GM19240 (cell line): ENCODE data around the gene SLC34A3.

ENCODE experiments used
- DNase-seq: peaks from one replicate; pipeline ENCODE4 v3.0.0; 2011; ENCODE audit warnings: low spot score; ENCODE audit not compliant: insufficient read length

The SLC34A3 gene

DNA sequence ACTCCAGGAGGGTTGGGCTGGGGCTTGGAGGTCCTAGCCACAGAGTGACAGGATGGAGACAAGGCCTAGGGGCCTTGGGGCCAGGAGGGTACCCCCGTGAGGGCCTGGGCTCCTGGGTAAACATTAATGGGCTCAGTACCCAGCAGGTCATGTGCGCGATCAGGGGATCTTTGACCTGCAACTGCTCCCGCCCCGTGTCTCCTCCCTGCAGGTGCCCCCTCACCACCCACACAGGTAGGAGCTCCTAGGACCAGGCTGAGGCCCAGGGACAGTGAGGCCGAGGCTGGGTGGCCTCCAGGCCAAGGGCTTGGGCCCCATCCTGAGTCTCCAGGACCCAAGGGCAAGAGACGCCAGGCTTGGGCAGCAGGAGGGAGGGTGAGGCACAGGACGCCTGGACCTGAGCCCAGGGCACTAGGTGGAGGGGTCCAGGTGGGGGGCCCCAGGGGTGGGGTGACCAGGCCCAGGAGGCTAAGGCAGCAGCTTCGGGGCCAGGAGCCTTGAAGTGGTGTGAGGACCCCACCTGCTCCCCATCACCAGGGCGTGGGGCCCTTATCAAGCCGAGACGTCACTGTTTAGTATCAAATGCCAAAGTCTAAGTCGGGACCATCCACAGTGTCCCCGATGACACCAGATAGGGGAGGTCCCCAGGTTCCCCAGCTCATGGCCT, at the start of gene SLC34A3:
Gene SLC34A3 (plus strand): TSS at position 197 of the 667 bp plus-strand sequence. CDS start 802 bp downstream, outside the sequence.
- no peak for DNase-seq

DNA sequence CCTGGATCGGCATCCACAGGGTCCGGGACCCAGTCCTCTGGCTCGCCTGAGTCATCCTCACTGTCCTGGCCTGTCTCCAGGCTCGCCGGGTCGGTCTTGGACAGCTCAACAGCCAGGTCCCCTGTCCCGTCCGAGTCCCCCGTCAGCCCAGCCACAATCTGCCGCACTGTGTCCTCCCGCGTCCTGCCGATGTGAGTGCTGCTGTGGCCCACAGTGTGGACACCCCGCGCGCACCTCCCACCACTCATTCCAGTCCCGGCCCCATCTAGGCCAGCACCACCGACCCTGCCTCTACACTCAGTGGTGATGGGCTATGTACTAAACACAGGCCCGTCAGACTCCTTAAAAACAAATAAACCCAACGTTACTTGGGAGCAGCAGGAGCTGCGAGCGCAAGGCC, 49.0 kb upstream of the SLC34A3 start:
- DNase-seq = no peak

DNA sequence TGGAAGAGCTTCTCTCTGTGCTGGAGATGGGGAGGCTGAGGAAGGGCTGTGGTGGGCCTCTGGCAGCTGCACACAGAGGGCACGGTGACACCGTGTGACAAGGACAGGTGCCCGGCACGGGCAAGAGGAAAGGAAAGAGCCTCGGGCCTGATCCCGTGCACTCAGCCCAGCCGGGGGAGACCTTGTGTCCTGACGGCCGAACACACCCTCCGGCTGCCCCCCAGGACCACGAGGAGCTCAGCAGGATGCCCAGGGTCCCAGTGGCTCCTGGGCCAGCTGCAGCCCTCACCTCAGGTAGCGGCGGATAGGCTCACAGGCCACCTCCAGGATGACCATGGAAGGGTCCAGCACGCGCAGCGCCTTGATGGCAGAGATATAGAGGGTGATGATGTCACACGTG, 47.9 kb upstream of the SLC34A3 start:
- DNase-seq = no peak

DNA sequence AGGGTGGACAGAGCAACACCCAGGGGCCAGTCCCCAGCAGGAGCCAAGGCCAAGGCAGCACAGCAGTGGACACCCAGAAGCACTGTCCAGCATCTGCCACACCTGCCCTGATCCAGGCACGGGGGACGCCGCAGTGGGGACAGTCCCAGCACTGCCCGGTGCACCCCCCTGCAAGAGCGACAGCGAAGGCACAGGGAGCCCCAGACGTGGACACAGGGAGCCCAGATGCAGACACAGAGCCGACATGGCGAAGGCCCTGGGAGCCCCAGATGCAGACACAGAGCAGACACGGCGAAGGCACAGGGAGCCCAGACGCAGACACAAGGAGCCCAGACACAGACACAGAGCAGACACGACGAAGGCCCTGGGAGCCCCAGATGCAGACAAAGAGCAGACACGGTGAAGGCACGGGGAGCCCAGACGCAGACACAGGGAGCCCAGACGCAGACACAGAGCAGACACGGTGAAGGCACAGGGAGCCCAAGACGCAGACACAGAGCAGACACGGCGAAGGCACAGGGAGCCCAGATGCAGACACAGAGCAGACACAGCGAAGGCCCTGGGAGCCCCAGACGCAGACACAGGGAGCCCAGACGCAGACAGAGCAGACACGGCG, 46.6 kb upstream of the SLC34A3 start:
- no peak for DNase-seq

DNA sequence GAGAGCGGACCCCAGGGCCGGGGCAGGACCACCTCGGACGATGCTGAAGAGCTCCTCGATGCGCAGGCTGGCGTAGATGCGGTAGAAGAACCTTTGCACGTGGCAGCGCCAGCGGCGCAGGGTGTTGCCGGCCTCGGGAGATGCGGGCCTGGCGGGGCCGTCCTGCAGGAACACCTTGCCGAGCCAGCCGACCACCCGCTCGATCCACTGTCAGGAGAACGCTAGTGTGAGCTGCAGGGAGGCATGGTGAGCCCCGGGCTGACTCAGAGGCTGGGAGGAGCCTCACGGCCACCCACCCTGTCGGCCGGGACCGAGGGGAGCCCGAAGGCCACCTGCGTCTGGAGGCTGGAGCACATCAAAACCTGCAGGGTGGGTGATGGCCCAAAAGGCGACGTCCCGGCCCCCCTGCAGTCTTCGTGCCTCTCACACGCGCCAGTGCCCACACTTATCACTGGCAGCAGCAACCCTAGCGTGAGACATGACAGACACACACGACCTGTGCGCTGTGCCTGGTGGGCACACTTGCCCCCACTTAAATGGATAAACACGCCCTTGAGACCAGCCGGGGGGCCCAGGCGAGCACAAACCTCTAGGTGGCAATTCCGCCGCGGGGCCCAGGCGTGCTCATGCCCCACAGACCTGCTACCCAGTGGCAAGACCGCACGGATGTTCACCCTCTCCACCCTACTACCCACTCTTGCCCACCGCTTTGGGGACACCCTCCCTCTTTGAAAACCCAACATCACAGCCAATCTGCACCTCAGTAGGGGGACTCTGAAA, 45.6 kb upstream of the SLC34A3 start:
- DNase-seq = no peak

DNA sequence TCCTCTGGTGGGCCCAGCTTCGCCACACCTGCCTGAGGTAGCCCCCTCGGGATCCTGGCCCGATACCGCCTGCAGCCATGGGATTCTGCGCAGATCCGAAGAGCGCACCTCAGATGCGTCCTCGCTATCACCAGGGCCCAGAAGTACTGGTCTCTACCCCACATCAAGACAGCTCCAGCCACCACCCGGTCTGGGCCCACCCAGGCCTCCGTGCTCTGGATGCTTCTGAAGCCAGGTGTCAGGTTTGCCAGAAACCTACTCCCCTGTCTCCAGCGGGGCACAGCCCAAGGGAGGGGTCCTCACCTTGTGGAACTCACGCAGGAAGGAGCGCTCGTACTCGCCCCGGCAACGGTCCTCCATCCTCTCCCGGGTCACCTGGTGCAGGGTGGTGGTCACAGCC, 44.8 kb upstream of the SLC34A3 start:
- no peak for DNase-seq

DNA sequence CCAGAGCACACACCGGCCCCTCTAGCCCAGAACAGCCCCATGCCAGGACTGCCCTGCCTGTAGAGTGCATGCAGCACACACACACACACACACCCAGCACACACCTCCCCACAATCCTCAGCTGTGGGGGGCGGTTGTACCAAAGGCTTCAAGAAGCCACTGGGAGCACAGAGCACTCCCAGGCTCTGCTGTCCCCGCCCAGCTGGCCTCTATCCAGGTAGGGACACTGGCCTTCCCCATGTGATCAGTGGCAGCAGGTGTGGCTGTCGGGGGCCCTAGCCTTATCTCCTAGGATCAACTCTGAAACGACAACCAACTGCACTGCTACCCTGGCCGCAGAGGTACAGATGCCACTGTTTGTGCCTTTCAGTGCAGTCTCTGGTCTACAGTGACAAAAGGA, 44.3 kb upstream of the SLC34A3 start:
- no peak for DNase-seq

DNA sequence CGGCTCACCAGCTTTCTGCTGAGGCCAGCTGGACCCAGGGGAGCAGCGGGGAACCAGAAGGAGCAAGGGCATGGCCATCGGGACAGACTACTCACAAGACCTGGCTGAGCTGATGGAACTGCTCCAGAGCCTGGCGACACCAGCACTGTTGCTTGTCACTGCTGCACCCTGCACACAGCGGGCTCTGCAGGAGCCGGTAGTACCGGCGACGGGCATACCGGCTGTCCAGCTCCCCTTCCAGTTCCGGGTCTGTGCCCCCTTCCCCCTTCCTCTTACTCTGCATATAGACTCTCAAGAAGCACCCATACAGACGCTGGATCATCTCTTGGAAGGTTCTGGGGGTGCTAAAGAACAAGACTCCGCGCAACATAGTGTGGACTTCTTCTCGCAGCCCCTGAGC, 43.3 kb upstream of the SLC34A3 start:
- no peak for DNase-seq

DNA sequence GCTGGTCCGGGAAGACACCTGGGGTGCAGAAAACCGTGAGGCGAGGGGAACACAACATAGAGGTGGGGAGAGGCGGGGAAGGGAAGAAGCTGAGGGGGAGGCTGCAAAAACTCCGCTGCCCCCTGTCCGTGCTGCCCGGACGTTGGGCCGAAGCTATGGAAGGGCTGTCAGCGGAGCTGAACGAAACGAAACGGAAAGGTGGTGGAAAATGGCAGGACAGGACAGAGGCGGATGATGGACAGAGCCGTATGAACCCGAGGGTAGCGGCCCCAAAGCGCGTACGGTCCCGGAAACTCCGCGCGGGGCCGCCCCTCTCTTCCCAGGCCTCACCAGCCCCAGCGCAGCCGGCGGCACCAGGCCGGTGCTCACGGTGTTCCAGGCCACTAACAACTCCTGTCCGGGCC, 42.6 kb upstream of the SLC34A3 start:
- DNase-seq = no peak

DNA sequence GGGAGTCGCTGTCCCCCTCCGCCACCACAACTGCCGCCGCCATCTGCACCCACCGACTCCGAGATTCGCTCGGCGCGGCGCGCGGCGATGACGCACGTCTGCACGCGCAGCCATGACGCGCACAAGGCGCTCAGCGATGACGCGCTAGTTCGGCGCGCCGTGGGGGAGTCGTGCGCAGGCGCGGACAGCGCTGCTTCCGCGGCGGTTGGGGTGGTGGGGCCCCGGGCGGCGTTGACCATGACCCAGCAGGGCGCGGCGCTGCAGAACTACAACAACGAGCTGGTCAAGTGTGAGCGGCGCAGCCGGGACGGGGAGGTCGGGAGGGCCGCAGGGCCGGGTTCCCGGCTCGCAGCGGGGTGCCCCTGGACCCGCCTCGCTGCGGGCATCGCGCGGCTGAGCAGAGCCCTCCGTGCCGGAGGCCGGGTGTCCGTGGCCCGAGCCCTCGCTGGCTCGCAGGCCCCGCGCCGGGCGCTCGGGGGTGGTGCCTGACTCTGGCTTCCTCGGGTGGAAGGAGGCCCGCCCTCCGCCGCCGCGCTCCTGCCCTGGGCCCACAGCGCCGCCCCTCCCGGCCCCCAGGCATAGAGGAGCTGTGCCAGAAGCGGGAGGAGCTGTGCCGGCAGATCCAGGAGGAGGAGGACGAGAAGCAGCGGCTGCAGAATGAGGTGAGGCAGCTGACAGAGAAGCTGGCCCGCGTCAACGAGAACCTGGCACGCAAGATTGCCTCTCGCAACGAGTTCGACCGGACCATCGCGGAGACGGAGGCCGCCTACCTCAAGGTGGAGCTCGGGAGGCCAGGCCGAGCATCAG, 42.0 kb upstream of the SLC34A3 start, which contains the start of the genes ANAPC2 and SSNA1:
Gene ANAPC2 (minus strand): TSS at position 71 of the 807 bp plus-strand sequence. CDS start 28 bp downstream, at position 43.
Gene SSNA1 (plus strand): TSS at position 187 of the 807 bp plus-strand sequence. CDS start 51 bp downstream, at position 238.
- peak; percentile 91 for DNase-seq

DNA sequence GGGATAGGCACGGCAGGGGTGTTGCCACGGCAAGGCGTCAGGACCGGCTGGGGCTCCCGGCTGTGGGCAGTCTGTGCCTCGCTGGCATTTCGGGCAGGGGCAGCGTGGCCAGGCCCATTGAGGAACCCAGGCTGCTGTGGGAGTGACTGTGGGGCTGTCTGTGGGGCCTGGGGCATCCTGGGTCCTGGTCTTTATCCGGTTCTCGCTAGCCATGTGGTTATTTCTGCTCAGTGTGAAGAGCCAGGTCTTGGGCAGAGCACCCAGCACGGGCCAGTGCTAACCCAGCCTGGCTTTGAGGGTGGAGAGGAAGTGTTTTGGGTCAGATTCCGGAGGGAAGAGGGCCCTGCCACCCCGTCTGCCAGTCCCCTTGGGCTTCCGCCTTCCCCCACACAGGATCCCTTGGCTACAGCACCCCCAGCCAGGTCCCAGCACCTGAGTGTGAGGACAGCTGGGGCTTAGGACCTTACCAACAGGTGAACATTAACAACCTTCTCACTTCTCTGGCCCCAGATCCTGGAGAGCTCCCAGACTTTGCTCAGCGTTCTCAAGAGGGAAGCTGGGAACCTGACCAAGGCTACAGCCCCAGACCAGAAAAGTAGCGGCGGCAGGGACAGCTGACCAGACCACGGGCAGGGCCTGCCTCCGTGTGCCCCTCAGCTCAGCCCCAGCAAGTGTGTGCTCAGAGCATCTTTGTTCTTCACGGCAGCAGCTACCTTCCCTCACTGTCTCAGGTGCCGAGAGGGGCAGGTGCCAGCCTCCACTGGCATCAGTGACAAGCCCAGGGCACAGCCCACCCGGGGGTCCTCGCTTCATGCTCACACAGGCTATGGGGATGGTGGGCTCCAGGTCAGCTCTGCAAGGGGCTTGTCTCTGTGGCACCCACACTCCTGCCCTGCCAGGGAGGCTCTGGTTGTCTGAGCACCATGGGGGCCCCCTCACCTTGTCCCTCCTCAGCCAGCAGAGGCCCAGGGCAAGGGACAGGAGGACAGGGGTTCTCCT, 41.1 kb upstream of the SLC34A3 start:
- DNase-seq = no peak

DNA sequence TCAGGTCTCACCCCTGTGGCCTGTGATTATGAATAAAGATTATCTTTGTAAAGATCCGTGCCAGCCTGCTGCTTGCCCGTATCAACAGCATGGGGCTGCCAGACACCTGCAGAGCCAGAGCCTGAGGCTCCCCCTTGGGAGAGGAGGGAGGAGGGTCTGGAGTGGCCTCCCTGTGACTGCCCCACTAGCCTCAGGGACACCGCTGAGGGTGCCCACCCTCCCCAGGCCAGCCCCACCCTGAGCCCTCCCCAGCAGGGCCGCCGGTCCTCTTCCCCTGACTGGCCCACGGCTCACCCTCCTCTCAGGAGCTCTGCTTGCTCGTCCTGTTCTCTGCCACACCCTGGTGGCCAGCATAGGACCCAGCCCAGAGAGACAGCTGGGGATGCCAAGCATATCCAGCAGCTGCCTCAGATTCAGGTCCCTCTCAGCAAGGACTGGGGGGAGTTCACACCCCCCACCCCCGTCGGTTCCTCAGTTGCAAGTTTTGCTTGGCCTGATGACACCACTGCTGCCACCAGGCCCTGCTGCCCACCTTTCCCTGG, 40.3 kb upstream of the SLC34A3 start:
- no peak for DNase-seq

DNA sequence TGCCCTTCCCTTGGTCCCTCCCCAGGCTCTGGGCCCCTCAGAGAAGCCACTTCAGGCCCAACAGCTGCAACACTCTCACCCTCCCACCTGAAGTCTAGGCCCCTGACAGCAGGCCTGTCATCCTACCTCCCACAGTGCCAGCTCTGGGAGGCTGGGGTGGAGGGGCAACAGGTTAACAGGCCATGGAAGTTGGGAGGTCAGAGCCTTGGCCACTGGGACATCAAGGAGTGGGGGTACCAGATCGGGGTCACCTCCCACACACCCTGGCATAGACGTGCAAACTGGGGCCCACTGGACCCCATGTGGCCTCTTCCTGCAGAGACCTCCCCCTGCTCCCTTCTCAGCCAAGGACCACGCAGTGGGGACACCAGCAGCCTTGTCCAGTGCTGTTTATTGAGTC, 39.5 kb upstream of the SLC34A3 start:
- DNase-seq = no peak

DNA sequence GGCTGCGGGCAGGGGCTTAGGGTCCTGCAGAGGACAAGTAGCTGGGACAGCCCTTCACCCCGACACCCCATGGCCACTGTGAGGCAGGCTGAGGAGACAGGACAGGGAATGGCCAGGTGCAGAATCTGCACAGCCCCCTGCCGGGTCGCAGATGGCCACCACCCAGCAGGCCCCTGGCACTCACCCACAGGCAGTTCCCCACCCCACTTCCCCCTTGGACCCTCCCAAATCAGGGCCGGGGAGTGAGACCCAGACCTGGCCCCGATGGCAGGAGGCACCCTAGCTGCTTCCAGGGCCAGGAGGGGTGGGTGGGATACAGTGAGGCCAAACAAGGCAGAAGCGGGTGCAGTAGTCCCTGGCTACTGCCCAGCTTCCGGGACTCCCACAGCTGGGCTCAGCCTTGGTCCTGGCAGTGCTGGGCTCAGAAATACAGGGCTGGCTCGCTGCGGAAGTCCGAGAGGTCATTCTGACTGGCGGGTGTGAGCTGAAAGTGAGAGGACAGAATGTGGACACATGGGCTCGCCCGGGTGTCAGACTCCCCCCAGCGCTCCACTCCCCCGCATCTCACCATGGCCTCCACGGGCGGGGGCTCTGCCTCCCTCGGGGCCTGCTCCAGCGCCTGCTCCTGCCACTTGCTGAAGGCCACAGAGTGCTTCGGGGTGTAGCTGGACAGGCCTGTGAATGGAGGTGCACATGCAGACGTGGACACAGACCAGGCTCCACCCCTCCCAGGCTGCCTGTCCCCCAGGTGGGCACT, 38.8 kb upstream of the SLC34A3 start:
- no peak for DNase-seq

DNA sequence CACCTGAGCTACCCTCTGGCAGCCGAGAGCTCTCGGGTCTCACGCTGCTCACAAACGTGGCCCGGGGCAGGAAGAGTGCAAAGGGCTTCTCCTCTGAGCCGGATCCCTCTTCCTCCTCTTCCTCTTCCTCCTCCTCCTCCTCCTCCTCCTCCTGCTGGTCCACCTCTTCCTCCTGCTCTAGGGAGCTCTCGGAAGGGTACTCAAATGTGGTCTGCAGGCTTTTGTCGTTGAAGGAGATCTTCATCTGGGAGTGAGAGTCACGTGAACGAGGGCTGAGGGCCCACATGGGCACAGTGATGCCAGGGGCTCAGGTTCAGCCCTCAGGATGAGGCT, 38.3 kb upstream of the SLC34A3 start:
- DNase-seq = no peak

DNA sequence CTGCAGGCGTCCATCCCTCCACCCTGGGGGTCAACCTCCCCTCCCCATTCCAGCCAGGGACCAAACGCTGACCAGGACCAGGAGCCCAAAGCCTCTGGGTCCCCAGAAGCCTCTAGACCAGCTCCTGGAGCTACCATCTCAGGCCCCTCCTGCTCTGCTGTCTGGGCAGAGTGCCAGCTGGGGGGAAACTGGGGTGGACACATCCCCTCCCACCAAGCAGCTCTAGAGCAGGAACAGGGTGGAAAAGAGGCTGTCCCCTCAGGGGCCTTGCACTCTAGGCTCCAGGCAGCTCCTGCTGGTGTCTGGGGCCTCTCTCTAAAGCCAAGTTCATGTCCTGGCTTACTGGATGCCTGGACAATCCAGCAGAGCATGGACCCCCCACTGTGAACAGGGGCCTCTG, 37.8 kb upstream of the SLC34A3 start:
- DNase-seq = no peak

DNA sequence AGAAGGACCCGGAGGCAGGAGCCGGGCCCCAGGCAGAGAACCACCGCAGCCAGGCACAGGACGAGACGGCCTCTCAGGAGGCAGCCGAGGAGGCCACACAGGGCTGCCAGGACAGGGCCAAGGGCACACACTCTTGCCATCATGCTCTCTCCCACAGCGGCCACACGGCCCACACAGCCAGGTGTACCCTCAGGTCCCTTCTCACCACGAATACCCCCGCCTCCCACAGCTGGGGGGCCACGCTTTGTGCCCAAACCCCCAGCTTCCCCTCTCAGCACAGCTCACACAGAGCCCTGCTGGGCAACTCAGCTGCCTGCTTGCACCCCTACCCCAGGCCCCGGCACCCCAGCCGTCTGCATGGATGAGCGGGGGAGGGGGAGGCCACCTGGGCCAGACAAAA, 36.9 kb upstream of the SLC34A3 start:
- DNase-seq = no peak

DNA sequence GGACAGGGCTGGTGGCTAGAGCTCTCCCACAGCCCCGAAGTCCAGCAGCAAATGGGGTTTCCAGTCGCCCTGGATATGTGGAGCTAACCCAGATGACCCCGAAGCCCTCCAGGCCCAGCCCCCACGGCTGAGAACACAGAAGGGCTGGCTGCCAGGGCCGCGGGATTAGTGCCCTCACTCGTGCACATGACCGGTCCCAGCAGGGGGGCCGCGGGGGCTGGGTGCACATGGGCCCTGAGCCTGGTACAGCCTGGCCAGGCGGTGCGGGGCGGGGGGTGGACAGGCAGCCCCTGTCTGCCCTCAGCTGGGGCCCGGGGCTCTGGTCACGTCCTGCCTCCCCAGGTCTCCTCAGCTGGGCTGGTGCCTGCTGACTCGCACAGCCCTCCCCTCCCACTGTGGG, 36.3 kb upstream of the SLC34A3 start:
- DNase-seq = no peak

DNA sequence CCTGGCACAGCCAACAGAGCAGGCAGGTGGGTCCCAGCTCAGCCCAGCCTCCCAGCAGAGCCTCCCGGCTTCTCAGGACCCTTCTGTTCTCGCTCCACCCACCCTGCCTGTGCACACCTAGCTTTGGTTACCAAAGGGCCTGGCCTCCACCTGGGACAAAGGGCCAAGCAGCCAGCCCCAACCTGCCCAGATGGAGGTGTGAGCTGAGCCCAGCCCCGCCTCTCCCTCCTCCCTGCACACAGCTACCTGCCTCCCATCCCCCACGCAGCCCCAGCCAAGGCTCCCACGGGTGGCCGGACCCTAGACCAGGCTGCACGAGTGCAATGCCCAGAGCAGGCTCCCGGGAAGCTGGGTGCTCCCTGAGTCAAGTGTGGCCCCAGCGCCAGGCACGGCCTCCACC, 35.8 kb upstream of the SLC34A3 start:
- no peak for DNase-seq
